HFF-Myc (cell line): ENCODE data around the gene CTRB1.
"Not testable (repeated sequence)": the region's sequence is repeated elsewhere in the genome, so short reads cannot be mapped to it uniquely, and the experiment has no call there.

Experiments used
- DNase-seq: peaks from one replicate; pipeline ENCODE4 v3.0.0-alpha.2; 2011; ENCODE audit warnings: low read depth; ENCODE audit errors: extremely low read depth
- H3K4me3 ChIP-seq: replicated peaks from 2 replicates; pipeline ENCODE4 v1.5.1; 2011; ENCODE audit warnings: low read depth, mild to moderate bottlenecking, control low read depth, low read length
- TF ChIP-seq, protein P1 (sequence below): IDR thresholded peaks from 2 replicates; pipeline ENCODE4 v1.5.1; 2012; ENCODE audit warnings: mild to moderate bottlenecking, low read depth, low read length, control low read depth; ENCODE audit errors: missing control alignments

CTRB1 gene

GRCh38 chr16:75238132-75238852 is 19.5 kb downstream of the CTRB1 start:
- no peak for DNase-seq
- TF ChIP-seq, protein P1, sequence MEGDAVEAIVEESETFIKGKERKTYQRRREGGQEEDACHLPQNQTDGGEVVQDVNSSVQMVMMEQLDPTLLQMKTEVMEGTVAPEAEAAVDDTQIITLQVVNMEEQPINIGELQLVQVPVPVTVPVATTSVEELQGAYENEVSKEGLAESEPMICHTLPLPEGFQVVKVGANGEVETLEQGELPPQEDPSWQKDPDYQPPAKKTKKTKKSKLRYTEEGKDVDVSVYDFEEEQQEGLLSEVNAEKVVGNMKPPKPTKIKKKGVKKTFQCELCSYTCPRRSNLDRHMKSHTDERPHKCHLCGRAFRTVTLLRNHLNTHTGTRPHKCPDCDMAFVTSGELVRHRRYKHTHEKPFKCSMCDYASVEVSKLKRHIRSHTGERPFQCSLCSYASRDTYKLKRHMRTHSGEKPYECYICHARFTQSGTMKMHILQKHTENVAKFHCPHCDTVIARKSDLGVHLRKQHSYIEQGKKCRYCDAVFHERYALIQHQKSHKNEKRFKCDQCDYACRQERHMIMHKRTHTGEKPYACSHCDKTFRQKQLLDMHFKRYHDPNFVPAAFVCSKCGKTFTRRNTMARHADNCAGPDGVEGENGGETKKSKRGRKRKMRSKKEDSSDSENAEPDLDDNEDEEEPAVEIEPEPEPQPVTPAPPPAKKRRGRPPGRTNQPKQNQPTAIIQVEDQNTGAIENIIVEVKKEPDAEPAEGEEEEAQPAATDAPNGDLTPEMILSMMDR, result no peak
- no peak overlapping the region for H3K4me3 ChIP-seq

- DNase-seq, result no peak
- TF ChIP-seq, protein P1, result peak; percentile 15
- H3K4me3 ChIP-seq, result no peak overlapping the region
Measured at GRCh38 chr16:75238853-75239541, 20.2 kb downstream of the CTRB1 start.

DNA sequence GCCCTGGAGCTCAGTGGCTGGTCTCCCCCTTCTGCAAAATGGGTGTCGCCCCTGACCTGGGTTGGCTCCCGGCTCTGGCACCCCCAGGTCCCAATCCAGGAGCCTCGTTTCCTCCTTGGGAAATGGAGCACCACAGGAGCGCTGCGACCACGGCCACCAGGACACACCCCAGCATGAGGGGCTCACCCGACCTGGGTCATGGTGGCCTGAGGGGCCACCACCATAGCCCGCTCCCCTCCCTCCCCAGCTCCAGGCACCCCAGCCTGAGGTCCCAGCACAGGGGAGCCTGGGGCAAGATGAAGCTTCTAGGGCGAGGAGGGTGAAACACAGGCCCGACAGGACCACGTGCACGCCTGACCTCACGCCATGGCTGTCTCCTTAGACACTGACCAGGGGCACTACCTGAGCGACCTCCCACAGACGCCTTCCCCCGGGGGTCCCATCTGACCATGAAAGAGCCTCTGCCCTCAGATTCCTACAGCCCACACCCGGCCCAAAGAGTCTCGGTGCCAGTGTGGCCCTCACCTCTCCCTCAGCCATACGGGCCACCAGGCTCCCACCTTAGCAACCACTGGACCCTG is 20.8 kb downstream of the CTRB1 start:
- DNase-seq, result no peak
- TF ChIP-seq, protein P1, result no peak
- H3K4me3 ChIP-seq, result no peak overlapping the region

DNA sequence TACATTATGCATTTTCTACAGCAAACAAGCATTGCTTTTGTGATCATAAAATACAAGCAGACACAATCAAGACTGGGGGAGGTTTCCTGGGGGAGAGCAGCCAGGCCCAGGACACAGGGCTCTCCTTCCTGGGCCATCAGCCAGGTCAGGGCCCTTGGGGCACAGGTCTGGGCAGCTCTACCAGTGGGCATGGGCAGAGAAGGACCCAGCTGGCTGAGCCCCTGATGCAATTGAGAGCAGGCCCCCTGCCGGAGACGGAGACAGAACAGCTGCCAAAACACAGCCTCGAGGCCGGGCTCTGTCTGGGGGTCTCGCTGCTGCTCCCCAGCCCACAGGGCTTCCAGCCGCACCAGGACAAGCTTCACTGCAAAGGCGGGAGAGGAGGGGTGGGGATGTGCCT is 21.8 kb downstream of the CTRB1 start:
- DNase-seq, H3K4me3 ChIP-seq: not testable (repeated sequence)

DNA sequence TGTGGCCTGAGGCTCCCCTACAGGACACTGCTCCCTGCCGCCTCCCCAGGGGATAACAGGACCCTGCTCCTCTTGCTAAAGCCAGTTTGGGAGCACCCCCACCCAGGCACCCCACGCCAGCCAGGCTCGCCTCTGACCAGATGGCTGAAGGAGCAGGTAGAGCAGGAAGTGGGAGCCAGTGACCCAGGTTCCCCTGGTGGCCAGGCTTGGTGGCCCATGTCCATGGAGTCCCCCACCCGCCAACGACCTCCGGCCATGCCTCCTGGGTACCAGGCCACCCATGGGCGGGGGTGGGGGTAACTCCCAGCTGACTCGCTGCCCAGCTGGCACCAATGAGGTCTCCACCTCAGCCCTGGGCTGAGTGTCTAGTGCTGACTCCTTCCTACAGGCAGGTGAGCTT is 22.6 kb downstream of the CTRB1 start:
- TF ChIP-seq, protein P1, result no peak
- no peak overlapping the region for H3K4me3 ChIP-seq
- no peak for DNase-seq

GRCh38 chr16:75241955-75242354 is 23.2 kb downstream of the CTRB1 start:
- no peak for DNase-seq
- H3K4me3 ChIP-seq, result no peak overlapping the region
- TF ChIP-seq, protein P1, result no peak

- not testable (repeated sequence) for H3K4me3 ChIP-seq, DNase-seq
Measured at GRCh38 chr16:75242436-75243078, 23.8 kb downstream of the CTRB1 start.
